ENCODE results near the gene EXOSC5. TPM values are rescaled to one million over a fixed set of nuclear protein-coding genes. Genes with fewer than 3 reads are reported as not detected.

The EXOSC5 gene
- total RNA-seq, 1 experiment from 2014 or later: 58.7 TPM

DNA sequence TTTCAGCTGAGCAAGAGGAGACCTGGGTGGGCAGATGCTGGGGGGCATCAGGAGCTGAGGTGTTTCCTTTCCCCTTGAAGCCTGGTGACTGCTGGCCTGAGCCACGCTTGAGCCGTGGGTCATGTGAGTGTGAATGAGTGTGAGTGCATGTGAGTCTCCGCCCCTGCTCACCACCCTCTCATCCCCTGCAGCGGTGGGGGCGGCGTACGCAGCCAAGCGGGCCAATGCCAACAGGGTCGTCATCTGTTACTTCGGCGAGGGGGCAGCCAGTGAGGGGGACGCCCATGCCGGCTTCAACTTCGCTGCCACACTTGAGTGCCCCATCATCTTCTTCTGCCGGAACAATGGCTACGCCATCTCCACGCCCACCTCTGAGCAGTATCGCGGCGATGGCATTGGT lies 24.8 kb upstream of the EXOSC5 start:
- Histone ChIP-seq H3K14ac (ENCODE audit: insufficient read depth, low read length) (no peak overlapping the region), H4K5ac (ENCODE audit: insufficient read length, low read depth, low read length) (no peak overlapping the region), H3K23me2 (ENCODE audit: insufficient read length, low read depth, low read length, poor library complexity, severe bottlenecking) (no peaks in the 10 kb centered on the region), H4K20me1 (ENCODE audit: control insufficient read depth, insufficient read depth, insufficient read length) (peaks cover 2% of the 10 kb centered on the region), H3K4me1 (ENCODE audit: insufficient read depth, low read length) (no peaks in the 10 kb centered on the region), H3K4ac (ENCODE audit: low read depth, low read length) (no peak overlapping the region), H3K23ac (ENCODE audit: insufficient read length, low read depth, low read length) (no peak overlapping the region), H4K8ac (replicated peaks; ENCODE audit: insufficient read length, low read depth, low read length) (no peak overlapping the region), H3K56ac (ENCODE audit: insufficient read length, low read depth, low read length) (no peak overlapping the region), H2BK120ac (ENCODE audit: low read depth, low read length, poor library complexity, severe bottlenecking) (no peak overlapping the region), H4K91ac (ENCODE audit: insufficient read length, low read depth, low read length) (no peak overlapping the region), H3K18ac (ENCODE audit: insufficient read length, low read depth, low read length) (no peak overlapping the region), H3K79me1 (ENCODE audit: insufficient read depth, low read depth, low read length, poor library complexity, severe bottlenecking) (no peaks in the 10 kb centered on the region), H3K9ac (ENCODE audit: extremely low read depth, insufficient read length, low read length) (no peak overlapping the region), H3K27ac (ENCODE audit: insufficient read length, low read depth, low read length) (no peak overlapping the region), H2BK12ac (ENCODE audit: insufficient read length, low read depth, low read length) (no peak overlapping the region), H3T11ph (ENCODE audit: low read length) (no peak overlapping the region), H3K9me3 (ENCODE audit: control insufficient read depth, low read depth, low read length) (no peaks in the 10 kb centered on the region), H3K4me2 (ENCODE audit: insufficient read depth, insufficient read length, low read length) (no peak overlapping the region), H3K27me3 (ENCODE audit: insufficient read depth, low read length) (no peaks in the 10 kb centered on the region), H2BK5ac (ENCODE audit: insufficient read length, low read length) (no peak overlapping the region), H2AK5ac (ENCODE audit: insufficient read length, low read length) (no peak overlapping the region), H2AFZ (ENCODE audit: low read length) (no peak overlapping the region), H2BK15ac (ENCODE audit: low read depth, low read length) (no peak overlapping the region), H2BK20ac (ENCODE audit: low read depth, low read length, poor library complexity, severe bottlenecking) (no peak overlapping the region), H3K79me2 (ENCODE audit: insufficient read depth, low read length) (no peaks in the 10 kb centered on the region)
- DNase-seq: no peak
- Mint-ChIP-seq H3K4me3 (no peak overlapping the region), H3K9me3 (no peaks in the 10 kb centered on the region), H3K4me1 (peaks cover 3 to 11% of the 10 kb centered on the region in 2 experiments), H3K27me3 (ENCODE audit: low read depth) (no peaks in the 10 kb centered on the region; the same call in none of the 2 replicates), H3K36me3 (ENCODE audit: insufficient read depth in 1 of 3, low read depth in 3 of 3) (peaks cover 14 to 51% (median 43%) of the 10 kb centered on the region in 3 experiments; a peak in 6 of 7 replicates), H3K27ac (peak overlapping the region in 2 of 3 experiments; percentile 20 to 70; a peak in 4 of 7 replicates)
- no CpG with 5 or more reads among the region's 20 CpGs for WGBS (ENCODE audit: extremely low coverage, insufficient read length, low lambda C conversion rate)
- TF ChIP-seq CTCF (conservative IDR thresholded peaks at IDR 0.05): no peak
